GM18873 (cell line): Measurements from ENCODE around the gene STEAP3.

Experiments used
- ATAC-seq: cut with Tn5 transposase; IDR thresholded peaks from one replicate; pipeline ENCODE4 v1.9.1; 2021; ENCODE audit warnings: mild to moderate bottlenecking, moderate library complexity, moderate number of reproducible peaks; ENCODE audit not compliant: unreplicated experiment, low FRiP score

Gene STEAP3

GRCh38 chr2:119197529-119198239 is 25.9 kb upstream of the STEAP3 start:
- no peak for ATAC-seq

GRCh38 chr2:119198240-119198840 is 25.3 kb upstream of the STEAP3 start:
- ATAC-seq = no peak

- no peak for ATAC-seq
Measured at GRCh38 chr2:119201815-119202214, 21.8 kb upstream of the STEAP3 start.

GRCh38 chr2:119202610-119203310 is 20.9 kb upstream of the STEAP3 start:
- no peak for ATAC-seq

- no peak for ATAC-seq
Measured at GRCh38 chr2:119204525-119204924, 19.1 kb upstream of the STEAP3 start.

- ATAC-seq = no peak
Measured at GRCh38 chr2:119205001-119205706, 18.5 kb upstream of the STEAP3 start.

- ATAC-seq = no peak
Measured at GRCh38 chr2:119206201-119206600, 17.4 kb upstream of the STEAP3 start.

- ATAC-seq = no peak
Measured at GRCh38 chr2:119207447-119207846, 16.2 kb upstream of the STEAP3 start.

GRCh38 chr2:119208791-119209203 is 14.8 kb upstream of the STEAP3 start:
- ATAC-seq = no peak

GRCh38 chr2:119212139-119212800 is 11.4 kb upstream of the STEAP3 start:
- no peak for ATAC-seq

GRCh38 chr2:119214453-119215037 is 9.1 kb upstream of the STEAP3 start:
- no peak for ATAC-seq

GRCh38 chr2:119216994-119217393 is 6.6 kb upstream of the STEAP3 start:
- ATAC-seq = no peak

- no peak for ATAC-seq
Measured at GRCh38 chr2:119218478-119219064, 5.1 kb upstream of the STEAP3 start.

- no peak for ATAC-seq
Measured at GRCh38 chr2:119219873-119220272, 3.8 kb upstream of the STEAP3 start.

GRCh38 chr2:119220720-119221301 is 2.8 kb upstream of the STEAP3 start:
- ATAC-seq = no peak

GRCh38 chr2:119221609-119222008 is 2.0 kb upstream of the STEAP3 start:
- no peak for ATAC-seq

- ATAC-seq = no peak
Measured at GRCh38 chr2:119222213-119222612, 1.4 kb upstream of the STEAP3 start.

GRCh38 chr2:119222863-119223520 is 642 bp upstream of the STEAP3 start:
- no peak for ATAC-seq
